ENCODE data around the gene FAM200C. TPM values are rescaled to one million over a fixed set of nuclear protein-coding genes. Genes with fewer than 3 reads are reported as not detected.

The FAM200C gene
- total and polyA plus RNA-seq, 8 donors = 0.29 to 7.2 (median 1.6) TPM

DNA sequence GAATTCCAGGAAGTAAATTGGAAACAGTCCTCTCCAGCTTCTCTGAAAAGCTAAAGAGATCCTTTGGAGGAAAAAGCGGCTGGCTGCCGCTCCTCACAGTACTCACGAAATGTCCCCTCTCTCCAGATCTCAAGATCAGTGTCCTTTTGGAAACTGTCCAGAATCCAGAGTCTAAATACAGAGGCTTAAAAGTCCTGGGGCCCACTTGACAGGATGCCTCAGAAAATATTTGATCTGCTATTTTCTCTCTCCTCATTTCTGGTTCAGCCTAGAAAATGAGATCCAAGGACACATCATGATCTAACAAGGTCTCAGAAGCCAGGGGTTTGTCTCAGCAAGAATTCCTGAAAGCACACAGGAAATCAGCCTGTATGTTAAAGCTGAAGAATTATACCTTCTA is 36.6 kb downstream of the FAM200C start:
- 32 to 61% (median 45%) methylated on average over 3 of the region's 3 CpGs for WGBS, 5 donors
- peak overlapping the region in 3 of 5 donors; percentile 23 to 65 (median 52) for H3K27ac ChIP-seq

DNA sequence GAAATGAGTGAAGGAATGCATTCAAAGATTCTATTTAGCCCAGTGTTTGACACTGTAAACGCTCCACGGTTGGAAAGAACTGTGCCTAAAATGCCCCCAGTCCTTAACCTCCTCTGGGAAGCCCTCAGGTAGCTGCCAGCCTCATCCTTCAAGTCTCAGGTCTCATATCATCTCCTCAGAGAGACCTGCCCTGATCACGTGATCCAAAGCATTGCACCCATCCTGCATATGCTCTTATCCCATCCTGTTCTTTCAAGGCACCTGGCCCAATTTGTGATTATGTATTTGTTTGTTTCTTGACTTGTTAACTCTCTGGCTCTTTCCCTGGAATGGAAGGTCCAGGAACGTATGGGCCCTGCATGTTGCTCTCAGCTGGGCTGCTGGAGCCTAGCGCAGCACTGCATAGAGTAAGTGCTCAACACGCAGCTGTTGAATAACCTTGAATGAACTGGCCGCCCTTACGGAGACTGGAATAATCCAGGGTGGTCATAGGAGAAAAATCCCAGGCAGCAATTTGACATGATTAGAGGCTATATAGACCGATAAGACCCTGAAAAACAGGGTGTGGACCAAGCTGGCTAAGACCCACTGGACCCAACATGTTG is 38.1 kb downstream of the FAM200C start:
- no peaks in the 10 kb centered on the region for H3K36me3 ChIP-seq
- TF ChIP-seq POLR2A (IDR thresholded peaks at IDR 0.05) (no peak), EP300 (IDR thresholded peaks at IDR 0.05) (no peak)
- TF ChIP-seq, protein P1, sequence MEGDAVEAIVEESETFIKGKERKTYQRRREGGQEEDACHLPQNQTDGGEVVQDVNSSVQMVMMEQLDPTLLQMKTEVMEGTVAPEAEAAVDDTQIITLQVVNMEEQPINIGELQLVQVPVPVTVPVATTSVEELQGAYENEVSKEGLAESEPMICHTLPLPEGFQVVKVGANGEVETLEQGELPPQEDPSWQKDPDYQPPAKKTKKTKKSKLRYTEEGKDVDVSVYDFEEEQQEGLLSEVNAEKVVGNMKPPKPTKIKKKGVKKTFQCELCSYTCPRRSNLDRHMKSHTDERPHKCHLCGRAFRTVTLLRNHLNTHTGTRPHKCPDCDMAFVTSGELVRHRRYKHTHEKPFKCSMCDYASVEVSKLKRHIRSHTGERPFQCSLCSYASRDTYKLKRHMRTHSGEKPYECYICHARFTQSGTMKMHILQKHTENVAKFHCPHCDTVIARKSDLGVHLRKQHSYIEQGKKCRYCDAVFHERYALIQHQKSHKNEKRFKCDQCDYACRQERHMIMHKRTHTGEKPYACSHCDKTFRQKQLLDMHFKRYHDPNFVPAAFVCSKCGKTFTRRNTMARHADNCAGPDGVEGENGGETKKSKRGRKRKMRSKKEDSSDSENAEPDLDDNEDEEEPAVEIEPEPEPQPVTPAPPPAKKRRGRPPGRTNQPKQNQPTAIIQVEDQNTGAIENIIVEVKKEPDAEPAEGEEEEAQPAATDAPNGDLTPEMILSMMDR (IDR thresholded peaks at IDR 0.05) = no peak
- no peak for DNase-seq
- no peaks in the 10 kb centered on the region for H3K9me3 ChIP-seq
- H3K4me3 ChIP-seq = no peak overlapping the region
- no peaks in the 10 kb centered on the region for H3K27me3 ChIP-seq
- intact Hi-C loops (cut with DNase I; ENCODE audit: low total_unique reads) = no loop called here
- no peak overlapping the region for H3K27ac ChIP-seq
- H3K4me1 ChIP-seq = peaks cover 0 to 40% (median 22%) of the 10 kb centered on the region in 4 donors
- 68 to 82% (median 74%) methylated on average over 9 of the region's 9 CpGs for WGBS, 5 donors

More for the DNA sequence above, 36.6 kb downstream of the FAM200C start:
- H3K9me3 ChIP-seq = no peaks in the 10 kb centered on the region
- H3K4me1 ChIP-seq = peaks cover 0 to 28% (median 16%) of the 10 kb centered on the region in 4 donors
- peak in 1 of 2 donors; percentile 66 for DNase-seq
- H3K27me3 ChIP-seq = peaks cover 0 to 5% (median 0%) of the 10 kb centered on the region in 3 donors
- H3K36me3 ChIP-seq = no peaks in the 10 kb centered on the region
- no peak overlapping the region for H3K4me3 ChIP-seq
- intact Hi-C loops (cut with DNase I; ENCODE audit: low total_unique reads) = no loop called here
- TF ChIP-seq, protein P1 (IDR thresholded peaks at IDR 0.05) = no peak
- TF ChIP-seq EP300 (IDR thresholded peaks at IDR 0.05) (no peak), POLR2A (IDR thresholded peaks at IDR 0.05) (no peak), POLR2AphosphoS5 (IDR thresholded peaks at IDR 0.05) (no peak)

DNA sequence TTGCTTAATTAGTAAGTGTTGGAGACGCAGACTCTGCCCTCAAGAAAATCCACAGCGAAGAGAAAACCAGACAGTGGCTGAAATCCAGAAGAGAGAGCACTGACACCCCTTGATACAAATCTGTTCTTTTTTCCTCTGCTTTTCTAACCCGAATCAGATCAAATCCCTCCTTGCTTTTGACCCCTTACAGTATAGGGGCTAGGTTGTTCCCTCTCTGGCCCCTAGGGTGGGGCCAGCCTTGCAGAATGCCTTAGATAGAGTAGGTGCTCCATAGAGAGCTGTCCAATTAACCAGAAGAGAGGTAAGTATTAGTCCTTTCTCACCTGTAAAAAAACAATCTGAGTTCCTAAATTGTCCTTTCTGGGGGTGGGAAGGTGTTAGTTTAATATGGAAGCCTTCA is 39.5 kb downstream of the FAM200C start:
- Histone ChIP-seq H3K4me3 (no peak overlapping the region), H3K36me3 (no peaks in the 10 kb centered on the region), H3K27me3 (no peaks in the 10 kb centered on the region), H3K9me3 (no peaks in the 10 kb centered on the region), H3K4me1 (peaks cover 0 to 43% (median 22%) of the 10 kb centered on the region in 4 donors), H3K27ac (peak overlapping the region in 4 of 5 donors; percentile 30 to 67 (median 50))
- DNase-seq = no peak
- whole genome bisulfite sequencing, 5 donors = 34 to 57% (median 47%) methylated on average over 3 of the region's 3 CpGs
- intact Hi-C loops (cut with DNase I; ENCODE audit: low total_unique reads) = no loop called here
- TF ChIP-seq EP300 (IDR thresholded peaks at IDR 0.05) (no peak), POLR2AphosphoS5 (IDR thresholded peaks at IDR 0.05) (no peak), POLR2A (IDR thresholded peaks at IDR 0.05) (no peak)
- TF ChIP-seq, protein P1 (IDR thresholded peaks at IDR 0.05) = no peak

DNA sequence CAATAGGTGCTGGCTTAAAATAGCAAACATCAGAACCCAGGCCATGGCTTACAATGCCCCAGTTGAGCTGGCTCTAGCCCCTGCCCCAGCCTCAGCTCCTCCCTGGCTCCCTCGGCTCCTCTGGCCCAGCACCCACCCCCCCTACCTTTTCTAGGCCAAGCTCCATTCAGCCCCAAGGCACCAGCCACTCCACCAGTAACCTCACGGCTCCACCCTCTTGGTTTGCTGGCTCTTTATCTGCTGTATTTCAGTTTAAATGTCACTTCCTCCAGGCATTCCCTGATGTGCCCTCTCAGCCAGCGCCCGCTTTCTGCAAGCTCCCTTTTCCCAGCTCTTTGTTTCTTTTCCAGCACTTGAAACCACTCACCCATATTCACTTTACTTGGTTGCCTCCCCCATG is 40.0 kb downstream of the FAM200C start:
- intact Hi-C loops (cut with DNase I; ENCODE audit: low total_unique reads) = no loop called here
- peak; percentile 50 to 67 for DNase-seq

More for the DNA sequence above, 40.0 kb downstream of the FAM200C start:
- TF ChIP-seq EP300 (IDR thresholded peaks at IDR 0.05) (no peak), POLR2AphosphoS5 (IDR thresholded peaks at IDR 0.05) (no peak), POLR2A (IDR thresholded peaks at IDR 0.05) (no peak)
- TF ChIP-seq, protein P1 (IDR thresholded peaks at IDR 0.05) = no peak
- Histone ChIP-seq H3K4me1 (peaks cover 0 to 43% (median 22%) of the 10 kb centered on the region in 4 donors), H3K27ac (peak overlapping the region; percentile 30 to 67 (median 48)), H3K9me3 (no peaks in the 10 kb centered on the region), H3K27me3 (no peaks in the 10 kb centered on the region), H3K4me3 (no peak overlapping the region), H3K36me3 (no peaks in the 10 kb centered on the region)
- WGBS, 5 donors = 33 to 42% (median 38%) methylated on average over 4 of the region's 4 CpGs
